HCEC 1CT (cell line): Measurements from ENCODE around the gene DDC.
A peak's percentile ranks its signal among the peaks of the same experiment; 100 is the strongest.

Source experiments
- DNase-seq: peaks from one replicate; pipeline ENCODE4 v3.0.0-alpha.2; 2017

Gene DDC, protein sequence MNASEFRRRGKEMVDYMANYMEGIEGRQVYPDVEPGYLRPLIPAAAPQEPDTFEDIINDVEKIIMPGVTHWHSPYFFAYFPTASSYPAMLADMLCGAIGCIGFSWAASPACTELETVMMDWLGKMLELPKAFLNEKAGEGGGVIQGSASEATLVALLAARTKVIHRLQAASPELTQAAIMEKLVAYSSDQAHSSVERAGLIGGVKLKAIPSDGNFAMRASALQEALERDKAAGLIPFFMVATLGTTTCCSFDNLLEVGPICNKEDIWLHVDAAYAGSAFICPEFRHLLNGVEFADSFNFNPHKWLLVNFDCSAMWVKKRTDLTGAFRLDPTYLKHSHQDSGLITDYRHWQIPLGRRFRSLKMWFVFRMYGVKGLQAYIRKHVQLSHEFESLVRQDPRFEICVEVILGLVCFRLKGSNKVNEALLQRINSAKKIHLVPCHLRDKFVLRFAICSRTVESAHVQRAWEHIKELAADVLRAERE

GRCh38 chr7:50564640-50565558, at the start of gene DDC:
Gene DDC (minus strand): TSS chr7:50565405. CDS start chr7:50544085, 21,320 bp downstream.
- no peak for DNase-seq

- DNase-seq, result no peak
These were observed 48.3 kb upstream of the DDC start for GRCh38 chr7:50613473-50613872.

GRCh38 chr7:50612704-50613103, 47.5 kb upstream of the DDC start:
- DNase-seq, result no peak

- peak; percentile 66 for DNase-seq
These were observed 45.5 kb upstream of the DDC start for GRCh38 chr7:50610521-50611277.

DNA sequence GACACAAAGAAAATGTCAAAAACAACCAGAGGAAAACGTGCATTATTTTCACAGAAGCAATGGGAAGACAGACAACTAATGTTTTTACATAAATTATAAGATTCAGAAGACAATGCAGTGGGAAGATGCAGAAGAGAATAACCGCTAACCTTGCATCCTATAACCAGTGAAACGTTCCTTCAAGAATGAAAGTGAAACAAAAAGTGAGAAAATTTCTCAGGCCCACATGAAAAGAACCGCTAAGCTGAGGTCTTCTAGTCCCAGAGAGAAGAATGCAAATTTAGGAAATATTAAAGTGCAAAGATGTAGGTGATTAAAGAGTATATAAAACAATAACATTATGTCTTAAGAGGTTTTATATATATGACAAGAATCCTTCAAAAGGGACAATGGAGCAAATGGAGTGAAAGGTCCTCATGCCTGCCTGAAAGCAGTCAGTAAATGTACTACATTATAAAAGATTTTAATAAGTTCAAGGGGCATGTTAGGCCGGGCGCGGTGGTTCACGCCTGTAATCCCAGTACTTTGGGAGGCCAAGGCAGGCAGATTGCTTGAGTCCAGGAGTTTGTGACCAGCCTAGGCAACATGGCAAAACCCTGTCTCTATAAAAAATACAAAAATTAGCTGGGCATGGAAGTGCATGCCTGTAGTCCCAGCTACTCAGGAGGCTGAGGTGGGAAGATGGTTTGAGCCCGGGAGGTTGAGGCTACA, 43.1 kb upstream of the DDC start:
- no peak for DNase-seq

DNA sequence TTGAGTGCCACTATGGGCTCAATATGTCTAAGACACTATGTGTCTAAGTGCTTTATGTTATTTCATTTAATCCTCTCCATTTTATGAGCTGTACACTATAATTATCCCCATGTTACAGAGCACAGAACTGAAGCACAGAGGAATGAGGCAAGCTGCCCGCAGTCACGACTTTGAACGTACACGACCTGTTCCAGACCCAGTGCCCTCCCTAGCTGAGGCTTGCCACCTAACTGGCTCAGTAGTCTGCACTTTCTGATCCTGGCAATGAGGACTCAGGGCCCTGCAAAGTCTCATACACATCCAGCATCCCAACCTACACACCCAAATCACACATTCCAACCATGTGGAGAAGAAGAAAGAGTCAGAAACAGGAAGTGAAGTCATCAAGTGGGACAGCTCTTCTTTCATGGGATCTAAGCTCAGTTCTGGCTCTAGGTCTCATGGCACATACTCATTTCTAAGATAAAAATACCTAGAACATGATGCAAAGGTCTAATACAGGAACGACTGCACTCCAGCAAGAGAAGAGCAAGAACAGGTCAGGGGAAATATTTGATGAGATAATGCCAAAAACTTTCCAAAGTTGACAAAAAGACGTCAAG, 42.4 kb upstream of the DDC start:
- no peak for DNase-seq

GRCh38 chr7:50605059-50605458, 39.9 kb upstream of the DDC start:
- no peak for DNase-seq

DNA sequence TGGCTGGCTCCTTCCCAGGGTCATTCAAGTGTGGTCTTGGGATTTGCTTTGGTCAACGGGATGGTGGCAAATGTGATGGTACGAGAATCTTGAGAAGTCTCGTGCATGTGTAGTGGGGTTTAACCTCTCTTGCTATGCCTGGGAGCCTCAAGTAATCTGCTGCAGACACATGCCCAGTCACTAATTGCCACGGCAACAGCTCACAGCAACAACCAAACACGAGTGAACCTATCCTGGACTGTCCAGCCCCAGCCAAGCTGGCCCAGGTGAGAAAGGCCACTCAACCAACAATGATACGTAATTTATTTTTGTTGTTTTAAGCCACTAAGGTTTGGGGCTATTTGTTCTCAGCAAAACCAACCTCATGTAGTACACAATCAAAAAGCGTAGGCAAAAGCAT, 38.1 kb upstream of the DDC start:
- no peak for DNase-seq

GRCh38 chr7:50599385-50599784, 34.2 kb upstream of the DDC start:
- DNase-seq, result no peak

GRCh38 chr7:50598460-50599343, 33.5 kb upstream of the DDC start:
- DNase-seq, result no peak

- no peak for DNase-seq
These were observed 31.3 kb upstream of the DDC start for GRCh38 chr7:50596484-50596883.

- DNase-seq, result peak; percentile 70
These were observed 30.4 kb upstream of the DDC start for GRCh38 chr7:50595491-50596102.

DNA sequence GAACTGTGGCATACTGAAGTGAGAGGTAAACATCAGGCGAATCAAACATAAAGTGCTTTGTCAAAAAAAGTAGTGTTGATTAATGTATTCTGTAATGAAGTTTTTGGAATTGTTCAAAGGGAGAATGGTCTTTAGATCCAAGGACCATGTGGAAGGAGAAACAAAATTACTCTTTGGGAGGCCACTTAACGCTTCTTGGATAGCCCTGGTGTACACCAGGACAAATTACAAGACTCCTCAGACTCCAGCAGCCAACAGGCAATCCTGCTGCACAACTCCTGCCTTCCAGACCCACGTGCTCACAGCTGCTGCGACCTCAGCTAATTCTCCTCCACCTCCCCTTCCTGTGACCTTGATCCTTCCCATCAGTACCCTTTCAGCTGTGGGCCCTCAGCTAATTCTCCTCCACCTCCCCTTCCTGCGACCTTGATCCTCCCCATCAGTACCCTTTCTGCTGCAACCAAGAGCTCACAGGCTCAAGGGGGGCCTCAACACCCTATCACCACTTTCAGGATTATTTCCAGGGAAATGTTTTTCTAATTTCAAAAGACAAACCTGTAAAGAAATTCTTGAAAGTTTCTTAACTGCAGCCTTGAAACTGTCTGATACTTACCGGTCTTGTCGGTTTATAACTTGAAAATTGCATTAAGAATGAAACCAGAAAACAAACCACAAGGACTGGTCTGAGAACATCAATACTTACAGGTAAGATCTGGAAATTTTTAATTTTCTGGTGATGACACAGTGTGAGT, 29.7 kb upstream of the DDC start:
- DNase-seq, result no peak

DNA sequence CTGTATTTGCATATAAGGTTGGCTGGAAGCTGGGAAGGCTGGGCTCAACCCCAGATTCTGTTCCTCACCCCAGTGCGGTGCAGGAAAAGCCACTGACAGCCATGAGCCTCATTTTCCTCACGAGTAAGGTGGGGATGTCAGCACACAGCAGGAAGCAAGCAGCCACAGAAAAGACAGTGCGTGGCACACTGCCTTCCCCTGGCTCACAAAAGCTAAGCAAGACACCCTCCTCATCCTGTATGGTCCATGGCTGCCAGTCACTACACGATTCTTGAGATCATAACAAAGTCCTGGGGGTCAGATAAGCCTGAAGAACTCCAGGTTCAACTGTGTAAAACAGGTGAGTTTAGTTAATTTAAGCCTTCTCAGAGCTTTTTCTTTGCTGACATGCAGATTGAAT, 28.9 kb upstream of the DDC start:
- no peak for DNase-seq

- no peak for DNase-seq
These were observed 27.7 kb upstream of the DDC start for GRCh38 chr7:50592940-50593339.

DNA sequence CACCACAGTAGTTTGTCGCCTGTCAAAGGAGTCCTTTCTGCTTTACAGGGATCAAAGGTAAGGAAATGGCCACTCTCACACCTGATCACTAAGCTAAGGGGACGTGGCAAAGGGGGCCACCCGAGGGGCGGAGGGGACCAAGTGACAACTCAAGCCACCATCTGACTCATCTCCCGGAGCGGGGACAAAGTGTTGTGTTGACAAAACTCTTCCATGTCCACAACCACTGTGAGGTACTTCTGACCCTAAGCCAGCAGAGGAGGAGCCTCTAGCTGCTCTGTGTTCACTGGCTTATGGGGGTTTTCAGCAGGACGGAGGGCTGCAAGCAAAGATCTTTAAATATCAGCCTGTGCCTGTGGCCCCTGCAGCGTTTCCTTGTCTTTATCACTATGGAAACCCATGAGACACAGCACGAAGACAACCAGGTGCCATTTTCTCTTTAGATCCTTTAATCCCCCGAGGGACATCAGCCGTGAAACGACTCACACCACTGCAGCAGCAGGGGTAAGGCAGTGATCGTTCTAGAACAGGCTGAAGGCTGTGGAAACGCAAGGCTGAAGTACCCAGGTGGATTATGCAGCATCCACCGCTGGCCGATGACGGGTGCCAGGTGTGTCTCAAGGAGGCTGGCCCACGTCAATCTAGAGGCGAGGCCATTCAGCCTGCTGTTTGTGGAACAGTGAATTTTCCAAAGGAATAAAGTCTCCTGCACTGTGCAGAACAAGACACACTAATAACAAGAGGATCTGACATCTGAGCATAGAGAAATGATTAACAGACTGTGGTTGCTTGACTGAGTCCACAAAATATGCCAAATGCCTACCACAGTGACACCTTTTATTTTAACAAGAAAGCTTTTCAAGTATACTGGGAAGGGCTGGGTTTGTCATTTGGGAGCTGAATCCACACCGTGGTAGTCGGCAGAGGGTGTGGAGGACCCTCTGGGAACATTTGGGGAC, 26.6 kb upstream of the DDC start:
- no peak for DNase-seq

GRCh38 chr7:50591098-50591479, 25.9 kb upstream of the DDC start:
- DNase-seq, result no peak

GRCh38 chr7:50590535-50590934, 25.3 kb upstream of the DDC start:
- DNase-seq, result no peak
